DMS79 (cell line): ENCODE results near the gene CRACR2B.

Source experiments
- DNase-seq: peaks from one replicate; lab custom pipeline; 2025; lab: John Stamatoyannopoulos, UW

Gene CRACR2B

GRCh38 chr11:854601-855329, 27.0 kb downstream of the CRACR2B start:
- DNase-seq = no peak

DNA sequence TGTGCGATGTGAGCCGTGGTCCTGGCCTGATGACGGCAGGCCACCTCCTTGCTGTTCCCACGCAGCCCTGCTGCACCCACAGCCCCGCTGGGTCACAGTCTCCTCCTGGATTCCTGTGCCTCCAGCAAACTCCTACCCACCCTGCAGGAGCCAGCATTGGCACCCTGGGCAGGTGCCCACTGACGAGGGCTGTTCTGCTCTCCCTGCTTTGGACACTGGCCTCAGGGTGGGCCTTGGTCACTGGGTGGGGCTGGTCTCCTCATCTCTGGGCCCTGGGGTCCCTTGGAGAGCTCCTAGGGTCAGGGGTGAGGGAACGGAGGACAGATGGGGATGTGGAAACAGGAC, 27.6 kb downstream of the CRACR2B start:
- DNase-seq = no peak

GRCh38 chr11:855796-856195, 28.1 kb downstream of the CRACR2B start:
- DNase-seq = no peak

DNA sequence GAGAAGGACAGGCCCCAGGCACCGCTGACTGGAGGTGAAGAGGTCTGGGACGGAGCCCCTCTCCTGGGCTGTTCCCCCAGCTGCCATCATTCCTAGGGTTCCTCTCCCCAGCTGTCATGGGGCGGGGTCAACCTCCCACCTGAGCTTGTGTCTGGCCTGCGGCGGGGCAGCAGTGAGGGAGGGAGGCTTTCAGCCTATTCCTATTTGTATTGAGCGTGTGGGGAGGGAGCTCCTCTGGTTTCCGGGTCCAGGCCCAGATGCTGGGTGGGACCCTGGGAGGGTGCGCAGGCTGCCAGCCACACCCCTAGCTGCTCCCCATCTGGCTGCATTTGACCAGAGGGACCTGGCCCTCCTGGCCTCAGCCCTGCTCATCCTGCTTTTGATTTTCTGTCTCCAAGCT, 28.7 kb downstream of the CRACR2B start:
- no peak for DNase-seq

DNA sequence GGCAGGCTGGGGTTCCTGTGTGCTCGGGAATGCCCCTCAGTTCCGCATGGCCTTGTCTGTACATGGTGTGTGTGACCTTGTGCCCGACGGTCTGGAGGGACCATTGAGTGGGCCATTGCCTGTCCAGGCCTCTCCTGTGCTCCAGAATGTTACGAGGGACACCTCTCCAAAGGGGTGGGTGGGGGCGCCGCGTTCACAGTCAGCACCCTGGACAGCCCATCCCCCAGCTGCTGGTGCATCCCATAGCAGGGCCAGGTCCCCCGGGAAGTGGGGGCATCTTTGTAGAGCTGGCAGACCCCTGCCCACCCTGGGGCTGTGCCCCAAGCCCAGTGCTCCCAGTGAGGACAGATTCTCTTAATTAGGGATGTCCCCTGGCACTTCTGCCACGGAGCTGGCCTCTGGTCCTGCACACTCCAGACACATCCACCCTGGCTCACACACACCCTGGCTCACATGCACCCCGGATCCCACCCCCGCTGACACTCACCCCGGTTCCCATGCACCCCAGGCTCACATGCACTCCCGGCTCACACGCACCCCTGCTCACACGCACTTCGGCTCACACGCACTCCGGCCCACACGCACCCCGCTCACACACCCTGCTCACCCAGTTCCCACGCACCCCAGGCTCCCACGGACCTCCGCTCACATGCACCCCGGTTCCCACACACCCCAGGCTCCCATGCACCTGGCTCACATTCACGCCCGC, 30.5 kb downstream of the CRACR2B start:
- DNase-seq = no peak

DNA sequence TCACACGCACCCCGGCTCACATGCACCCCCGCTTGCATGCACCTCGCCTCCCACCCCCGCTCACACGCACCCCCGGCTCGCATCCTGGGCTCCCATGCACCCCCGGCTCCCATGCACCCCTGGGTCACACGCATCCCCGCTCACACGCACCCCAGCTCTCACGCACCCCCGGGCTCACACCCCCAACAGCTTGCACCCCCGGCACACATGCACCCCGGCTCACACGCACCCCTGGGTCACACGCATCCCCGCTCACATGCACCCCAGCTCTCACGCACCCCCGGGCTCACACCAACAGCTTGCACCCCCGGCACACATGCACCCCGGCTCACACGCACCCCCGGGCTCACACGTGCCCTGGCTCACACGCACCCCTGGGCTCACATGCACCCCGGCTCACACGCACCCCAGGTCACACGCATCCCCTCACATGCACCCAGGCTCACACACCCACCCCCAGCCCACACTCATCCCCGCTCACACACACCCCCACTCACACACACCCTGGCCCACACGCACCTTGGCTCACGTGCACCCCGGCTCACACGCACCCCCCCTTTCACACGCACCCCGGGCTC, 31.1 kb downstream of the CRACR2B start:
- no peak for DNase-seq

DNA sequence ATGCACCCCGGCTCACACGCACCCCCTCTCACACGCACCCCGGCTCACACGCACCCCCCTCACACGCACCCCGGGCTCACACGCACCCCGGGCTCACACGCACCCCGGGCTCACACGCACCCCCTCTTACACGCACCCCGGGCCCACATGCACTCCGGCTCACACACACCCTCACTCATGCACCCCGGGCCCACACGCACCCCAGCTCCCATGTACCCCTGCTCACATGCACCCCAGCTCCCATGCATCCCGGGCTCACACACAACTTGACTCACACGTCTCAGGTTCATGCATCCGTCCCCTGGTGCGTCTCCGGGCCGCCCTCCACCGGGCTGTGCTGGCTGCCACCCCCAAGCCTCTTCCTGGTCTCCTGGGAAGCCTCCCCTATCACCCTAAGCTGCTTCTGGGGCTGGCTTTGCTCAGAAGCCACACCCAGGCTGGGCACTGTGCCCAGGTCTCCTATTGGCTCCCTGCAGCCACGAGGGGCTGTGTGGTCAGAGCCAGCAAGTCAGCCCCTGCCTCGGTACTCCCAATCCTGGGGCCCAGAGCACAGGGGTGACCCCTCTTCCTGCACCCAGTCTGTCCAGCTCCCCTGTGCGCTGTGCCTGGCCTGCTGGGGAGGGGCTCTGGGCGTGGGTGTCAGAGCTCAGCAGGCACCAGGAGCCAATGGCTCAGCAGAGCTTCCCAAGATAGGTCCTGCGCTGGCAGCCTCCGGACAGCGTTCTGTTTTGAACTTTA, 31.8 kb downstream of the CRACR2B start:
- DNase-seq = peak; percentile 26

DNA sequence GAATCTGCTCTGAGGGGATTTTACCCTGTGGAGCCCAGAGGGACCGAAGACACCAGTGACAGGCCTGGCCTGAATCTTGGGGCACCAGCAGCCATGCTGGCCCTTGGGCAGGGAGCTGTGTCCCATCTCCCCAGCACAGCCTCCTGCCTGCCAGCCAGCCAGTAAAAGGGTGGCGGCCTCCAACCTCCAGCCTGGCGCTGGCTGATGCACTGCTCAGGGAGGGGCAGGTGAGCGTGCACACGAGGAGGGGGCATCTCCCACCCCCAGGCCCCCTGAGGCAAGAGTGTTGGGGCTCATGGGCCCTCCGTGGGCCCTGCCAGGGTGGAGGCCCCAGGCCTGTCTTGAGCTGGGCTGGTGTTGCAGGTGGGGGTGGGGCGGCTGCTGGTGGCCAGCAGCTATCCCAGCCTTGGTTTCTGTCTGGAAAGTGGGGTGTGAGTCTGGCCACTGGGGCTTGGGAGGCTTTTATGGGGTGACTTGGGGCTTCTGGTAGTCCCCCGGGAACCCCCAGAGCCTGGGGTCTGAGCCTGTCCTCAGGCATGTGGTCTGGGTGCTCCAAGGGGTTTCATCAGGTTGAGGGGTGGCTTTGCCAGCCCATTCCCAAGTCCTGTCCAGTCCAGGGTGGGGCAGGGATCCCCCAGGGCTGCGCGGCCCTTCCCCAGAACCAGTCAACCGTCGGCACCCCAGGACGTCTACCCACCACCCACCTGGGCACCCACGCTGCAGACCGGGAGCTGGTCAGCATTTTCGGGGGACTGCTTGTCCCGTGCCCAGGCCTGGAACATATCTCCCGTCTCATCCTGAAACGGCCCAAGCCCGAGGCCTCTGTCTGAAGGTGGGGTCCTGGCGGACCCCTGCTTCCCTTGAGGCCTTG, 32.8 kb downstream of the CRACR2B start:
- DNase-seq = no peak

GRCh38 chr11:861105-861479, 33.4 kb downstream of the CRACR2B start:
- DNase-seq = no peak

- no peak for DNase-seq
Observed at GRCh38 chr11:862081-862661, 34.5 kb downstream of the CRACR2B start.

GRCh38 chr11:862696-863022, 34.9 kb downstream of the CRACR2B start:
- DNase-seq = no peak

DNA sequence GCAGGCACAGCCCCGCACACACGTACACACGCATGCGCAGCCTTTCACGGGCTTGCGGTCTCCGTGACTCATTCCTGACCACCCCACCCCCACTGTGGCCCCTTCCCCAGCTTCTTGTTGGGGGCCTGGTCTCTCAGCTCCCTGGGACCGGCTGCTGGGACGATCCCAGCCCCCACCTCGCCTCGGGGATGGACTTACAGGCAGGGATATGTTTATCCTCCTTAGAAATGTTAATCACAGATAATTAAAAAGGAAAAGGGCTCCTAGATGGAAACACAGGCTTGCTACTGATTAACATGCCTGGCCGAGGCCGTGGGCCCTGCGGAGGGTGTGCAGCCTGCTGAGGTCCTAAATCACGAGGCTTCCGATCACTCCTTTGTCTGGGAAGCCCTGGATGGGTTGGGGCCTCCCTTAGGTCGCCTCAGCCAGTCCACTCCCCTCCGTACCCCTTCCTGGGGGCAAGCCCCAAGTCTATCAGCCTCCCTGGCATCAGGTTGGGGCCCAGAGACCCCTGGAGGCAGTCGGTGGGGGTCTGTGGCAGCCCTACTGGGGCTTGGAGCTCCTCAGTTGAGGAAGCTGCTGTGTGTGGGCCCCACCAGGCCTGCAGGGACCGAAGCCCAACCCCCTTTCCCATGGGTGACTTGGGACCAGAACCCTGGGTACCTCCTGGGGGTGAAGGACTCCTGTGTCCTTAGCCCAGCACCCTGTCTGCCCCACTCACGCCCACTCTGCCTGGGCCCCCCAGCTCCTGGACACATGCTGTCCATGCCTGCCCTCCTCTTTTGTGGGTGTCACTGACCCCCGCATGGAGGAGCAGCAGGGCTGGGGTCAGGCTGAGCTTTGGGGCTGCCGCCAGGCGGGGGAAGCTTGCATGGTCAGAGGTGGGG, 35.5 kb downstream of the CRACR2B start:
- DNase-seq = no peak

DNA sequence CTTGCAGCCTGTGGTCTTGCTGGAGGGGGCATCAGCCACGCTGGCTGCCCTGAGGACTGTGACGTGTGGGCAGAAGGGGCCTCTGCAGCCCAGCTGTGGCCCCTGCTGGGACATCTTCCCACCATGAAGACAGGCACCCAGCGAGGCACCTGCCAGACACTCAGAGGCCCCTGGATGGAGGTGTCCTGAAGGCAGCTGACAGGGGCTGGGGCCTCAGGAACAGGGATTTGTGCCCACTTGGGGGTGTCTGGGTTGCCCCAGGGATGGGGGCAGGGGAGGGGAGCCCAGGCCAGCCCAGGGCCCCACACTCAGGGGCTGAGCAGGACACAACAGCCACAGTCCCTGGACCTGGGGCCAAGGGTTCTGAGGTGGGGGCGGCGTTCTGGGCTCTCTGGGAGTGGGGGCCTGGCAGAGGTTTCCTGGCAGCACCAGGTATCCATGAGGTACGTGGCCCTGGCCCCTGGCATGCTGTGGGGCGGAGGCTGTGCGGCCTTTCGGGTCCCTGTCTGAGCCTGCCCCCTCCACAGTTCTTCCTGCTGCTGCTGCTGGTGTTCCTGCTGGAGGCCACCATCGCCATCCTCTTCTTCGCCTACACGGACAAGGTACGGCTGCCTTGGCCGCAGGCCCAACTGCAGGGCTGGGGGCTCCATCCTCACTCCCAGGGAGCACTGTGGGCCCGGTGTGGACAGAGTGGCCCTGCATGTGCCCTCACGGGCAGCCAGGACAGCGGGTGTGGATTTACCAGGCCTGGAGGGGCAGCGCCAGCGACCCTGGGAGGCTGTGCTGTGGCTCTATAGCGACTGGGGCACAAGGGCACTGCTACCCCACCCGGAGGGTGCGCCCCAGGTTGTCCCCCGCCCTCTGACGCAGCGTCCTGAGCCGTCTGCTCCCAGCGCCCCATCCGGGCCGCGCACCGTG, 36.5 kb downstream of the CRACR2B start:
- DNase-seq = no peak

DNA sequence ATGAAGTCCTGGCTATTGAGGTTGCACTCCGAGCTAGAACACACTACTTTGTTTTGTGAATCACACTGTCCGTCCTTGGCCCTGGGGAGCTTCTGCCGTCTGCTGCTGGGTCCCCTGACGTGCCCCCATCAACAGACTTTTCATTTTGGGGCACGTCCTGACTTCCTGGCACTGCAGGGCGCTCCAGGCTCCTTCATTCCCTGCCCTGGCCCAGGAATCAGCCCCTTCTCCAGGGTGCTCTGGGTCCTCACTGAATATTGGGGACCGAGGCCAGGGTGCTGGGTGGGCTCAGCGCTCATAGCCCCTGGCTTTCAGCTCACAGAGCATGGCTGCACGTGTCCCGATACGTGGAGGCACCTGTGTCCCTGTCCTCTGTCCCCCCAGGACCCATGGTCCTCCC, 37.2 kb downstream of the CRACR2B start:
- no peak for DNase-seq

GRCh38 chr11:865462-866430, 38.0 kb downstream of the CRACR2B start:
- DNase-seq = no peak

- DNase-seq = no peak
Observed at GRCh38 chr11:866481-866880, 38.8 kb downstream of the CRACR2B start.

DNA sequence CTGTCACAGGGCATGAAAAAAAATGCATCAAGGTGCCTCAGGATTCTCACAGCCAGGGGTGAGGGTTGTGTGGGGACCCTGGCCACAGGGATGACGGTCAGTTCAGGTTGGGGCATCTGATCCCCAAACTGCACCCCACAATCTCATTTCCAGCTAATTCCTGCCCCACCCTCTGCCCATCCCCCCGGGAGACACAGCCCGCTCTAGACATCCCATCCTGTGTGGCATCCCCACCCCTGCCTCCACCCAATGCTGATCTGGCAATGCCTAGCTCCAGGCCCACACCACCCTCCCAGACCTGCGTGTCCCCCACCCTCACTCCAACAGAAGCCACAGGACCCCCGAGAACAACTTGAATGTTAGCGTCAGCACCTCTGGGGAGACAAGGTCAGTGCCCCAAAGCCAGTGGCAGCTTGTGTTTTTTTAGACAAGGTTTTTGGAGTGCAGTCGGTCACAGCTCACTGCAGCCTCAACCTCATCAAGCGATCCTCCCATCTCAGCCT, 40.2 kb downstream of the CRACR2B start:
- DNase-seq = no peak

GRCh38 chr11:868394-868793, 40.7 kb downstream of the CRACR2B start:
- no peak for DNase-seq
